Activated CD8-positive, alpha-beta T cell treated with anti-CD3 and anti-CD28 coated beads for 36 hours (primary cell): ENCODE data around the gene KCNK7. TPM values are rescaled to one million over a fixed set of nuclear protein-coding genes. Genes with fewer than 3 reads are reported as not detected.
A peak's percentile ranks its signal among the peaks of the same experiment; 100 is the strongest.

Source experiments
- ATAC-seq: fragments of 200-7000 bp; cut with Tn5 transposase; one replicate; pipeline ENCODE4 v1.10.0; 2021; ENCODE audit warnings: mild to moderate bottlenecking, moderate library complexity
- CTCF ChIA-PET: fragments of 350-600 bp; sonication (Branson Sonifier 250); formaldehyde crosslinking; loops from one replicate; lab custom pipeline; 2021; ENCODE audit warnings: antibody characterized with exemption; lab: Charles Lee
- POLR2A ChIA-PET: fragments of 350-600 bp; sonication (Branson Sonifier 250); formaldehyde crosslinking; loops from one replicate; lab custom pipeline; 2021; ENCODE audit warnings: antibody characterized with exemption; lab: Charles Lee
- DNase-seq: peaks from one replicate; pipeline ENCODE4 v3.0.0-alpha.2; 2020
- H3K27ac Mint-ChIP-seq: one replicate; pipeline ENCODE4 v1.8.0; 2021; ENCODE audit warnings: mild to moderate bottlenecking, mixed read lengths
- H3K27me3 Mint-ChIP-seq: one replicate; pipeline ENCODE4 v1.8.0; 2021; ENCODE audit warnings: mixed read lengths
- H3K36me3 Mint-ChIP-seq: one replicate; pipeline ENCODE4 v1.8.0; 2021; ENCODE audit warnings: low read depth, mixed read lengths
- H3K4me1 Mint-ChIP-seq: one replicate; pipeline ENCODE4 v1.8.0; 2021; ENCODE audit warnings: low read depth, mixed read lengths
- H3K4me3 Mint-ChIP-seq: one replicate; pipeline ENCODE4 v1.8.0; 2021; ENCODE audit warnings: mild to moderate bottlenecking, moderate library complexity, mixed read lengths
- H3K9me3 Mint-ChIP-seq: one replicate; pipeline ENCODE4 v1.8.0; 2021; ENCODE audit warnings: mixed read lengths
- intact Hi-C: fragments of 100-400 bp; cut with micrococcal nuclease; formaldehyde crosslinking; loops from one replicate; pipeline ENCODE4 v1.10.0; 2022
- microRNA-seq: library from miRNA; unstranded; fragments of <30 nt; microRNA quantifications from one replicate; pipeline ENCODE4 v1.2.0, GENCODE V29; 2022; ENCODE audit warnings: borderline microRNAs expressed, borderline replicate concordance
- total RNA-seq, 2 experiments: library from RNA; stranded (reverse); gene quantifications; one replicate each; pipeline ENCODE4 v1.2.3, GENCODE V29; 2021
- TF ChIP-seq, protein P1 (sequence below): fragments of 200-600 bp; IDR thresholded peaks from one replicate; pipeline ENCODE4 v1.8.0; 2022; ENCODE audit warnings: antibody characterized with exemption, mild to moderate bottlenecking

KCNK7 gene
- total RNA-seq, 2 experiments from 2014 or later = 0.77 TPM; not detected in 1

DNA sequence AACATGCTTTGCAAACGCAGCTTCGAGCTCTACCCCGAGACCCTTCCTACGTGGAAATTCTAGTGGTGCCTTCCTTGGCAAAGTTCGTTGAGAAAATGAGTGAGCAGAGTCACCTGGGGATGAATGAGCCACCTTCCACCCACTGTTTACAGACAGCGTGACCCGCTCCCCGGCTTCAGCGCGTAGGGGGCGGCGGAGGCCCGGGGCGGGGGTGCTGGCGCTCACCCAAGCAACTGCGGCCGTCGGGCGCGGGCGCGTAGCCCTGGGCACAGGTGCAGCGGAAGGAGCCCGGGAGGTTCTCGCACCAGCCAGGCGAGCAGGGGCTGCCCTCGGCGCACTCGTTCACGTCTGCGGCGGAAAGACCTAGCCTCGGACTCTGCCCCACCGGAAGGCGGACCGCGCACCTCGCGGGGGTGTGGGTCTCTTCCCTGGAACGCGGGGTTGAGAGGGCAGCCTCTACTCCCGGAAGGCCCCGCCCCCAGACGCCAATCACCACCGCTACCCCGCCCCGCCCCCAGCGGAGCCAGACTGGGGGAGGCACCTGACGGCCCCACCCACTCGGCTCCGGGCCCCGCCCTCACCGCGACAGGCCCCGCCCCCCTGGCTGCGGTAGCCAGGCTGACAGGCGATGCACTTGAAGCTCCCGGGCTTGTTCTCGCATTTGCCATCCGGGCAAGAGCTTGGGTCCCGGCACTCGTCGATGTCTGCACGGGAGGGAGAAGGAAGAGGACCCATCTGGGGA lies 49.2 kb downstream of the KCNK7 start:
- H3K27me3 Mint-ChIP-seq = no peaks in the 10 kb centered on the region
- peak overlapping the region; percentile 71 for H3K4me3 Mint-ChIP-seq
- POLR2A ChIA-PET = interaction anchor here (0.7 to 1.6 kb wide), 14 partner anchors 9 to 129 kb away, joined by 3 to 10 read pairs (median 3); partner anchors contain the start of genes MALAT1, PCNX3 and ZNRD2
- DNase-seq (peak; percentile 98), ATAC-seq (peak; percentile 90)
- TF ChIP-seq, protein P1, sequence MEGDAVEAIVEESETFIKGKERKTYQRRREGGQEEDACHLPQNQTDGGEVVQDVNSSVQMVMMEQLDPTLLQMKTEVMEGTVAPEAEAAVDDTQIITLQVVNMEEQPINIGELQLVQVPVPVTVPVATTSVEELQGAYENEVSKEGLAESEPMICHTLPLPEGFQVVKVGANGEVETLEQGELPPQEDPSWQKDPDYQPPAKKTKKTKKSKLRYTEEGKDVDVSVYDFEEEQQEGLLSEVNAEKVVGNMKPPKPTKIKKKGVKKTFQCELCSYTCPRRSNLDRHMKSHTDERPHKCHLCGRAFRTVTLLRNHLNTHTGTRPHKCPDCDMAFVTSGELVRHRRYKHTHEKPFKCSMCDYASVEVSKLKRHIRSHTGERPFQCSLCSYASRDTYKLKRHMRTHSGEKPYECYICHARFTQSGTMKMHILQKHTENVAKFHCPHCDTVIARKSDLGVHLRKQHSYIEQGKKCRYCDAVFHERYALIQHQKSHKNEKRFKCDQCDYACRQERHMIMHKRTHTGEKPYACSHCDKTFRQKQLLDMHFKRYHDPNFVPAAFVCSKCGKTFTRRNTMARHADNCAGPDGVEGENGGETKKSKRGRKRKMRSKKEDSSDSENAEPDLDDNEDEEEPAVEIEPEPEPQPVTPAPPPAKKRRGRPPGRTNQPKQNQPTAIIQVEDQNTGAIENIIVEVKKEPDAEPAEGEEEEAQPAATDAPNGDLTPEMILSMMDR = no peak
- peak overlapping the region; percentile 84 for H3K27ac Mint-ChIP-seq
- H3K4me1 Mint-ChIP-seq = peaks cover 52% of the 10 kb centered on the region
- peaks cover 22% of the 10 kb centered on the region for H3K36me3 Mint-ChIP-seq
- CTCF ChIA-PET = interaction anchor here (0.6 to 1.8 kb wide), 8 partner anchors 12 to 342 kb away, joined by 3 to 12 read pairs (median 4); partner anchors contain the start of genes FIBP, NEAT1 and ZNRD2
- no peaks in the 10 kb centered on the region for H3K9me3 Mint-ChIP-seq
- intact Hi-C loops = no loop called here

DNA sequence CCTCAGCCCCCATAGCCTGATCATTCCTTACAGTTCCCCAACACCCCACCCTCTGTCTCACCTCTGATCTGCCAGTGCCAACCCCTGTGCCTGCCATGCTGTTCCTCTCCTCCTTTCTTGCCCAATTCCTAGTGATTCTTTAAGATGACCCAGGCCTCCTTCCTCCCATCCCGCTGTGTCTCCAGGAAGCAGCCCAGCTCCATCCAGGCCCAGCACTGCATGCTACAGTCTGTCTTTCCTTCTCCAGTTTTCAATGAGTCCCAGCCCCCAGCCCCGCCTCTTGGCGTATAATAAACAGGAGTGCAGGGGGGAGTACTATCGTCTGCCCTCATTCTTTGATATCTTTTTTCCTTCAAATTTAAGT lies 49.8 kb downstream of the KCNK7 start:
- intact Hi-C loops = no loop called here
- DNase-seq = peak; percentile 40
- ChIA-PET CTCF (interaction anchor here (0.6 to 1.8 kb wide), 4 partner anchors 24 to 123 kb away, joined by 3 to 5 read pairs (median 3); partner anchors contain the start of genes NEAT1 and ZNRD2), POLR2A (interaction anchor here (0.9 to 1.6 kb wide), 4 partner anchors 9 to 128 kb away, joined by 3 to 10 read pairs (median 4); partner anchors contain the start of genes PCNX3 and ZNRD2)
- peaks cover 22% of the 10 kb centered on the region for H3K36me3 Mint-ChIP-seq
- ATAC-seq = no peak
- H3K9me3 Mint-ChIP-seq = no peaks in the 10 kb centered on the region
- H3K27me3 Mint-ChIP-seq = no peaks in the 10 kb centered on the region
- peaks cover 52% of the 10 kb centered on the region for H3K4me1 Mint-ChIP-seq
- peak overlapping the region; percentile 71 for H3K4me3 Mint-ChIP-seq
- TF ChIP-seq, protein P1 = no peak
- H3K27ac Mint-ChIP-seq = peak overlapping the region; percentile 84

Small RNAs within 50 kb of the gene (microRNA-seq; reads per million reads assigned to microRNA genes)
- gene MIR4690 = not detected

Other genes with a start within 250 kb of the KCNK7 start
- 1 to 10 TPM in 1 of 2 experiments, under 1 TPM in 1; 0.65 to 1.4 TPM for gene TIGD3, start 241.0 kb downstream of the KCNK7 start, total RNA-seq
- 10 to 100 TPM; 12.8 to 14.4 TPM for gene SLC25A45, start 213.2 kb downstream of the KCNK7 start, total RNA-seq
- gene FRMD8, start 209.2 kb downstream of the KCNK7 start, total RNA-seq = 10 to 100 TPM; 26.8 to 33.3 TPM
- 100 to 1,000 TPM; 313 to 358 TPM for gene NEAT1, start 173.0 kb downstream of the KCNK7 start, total RNA-seq
- 1,000 to 10,000 TPM; 3,856 to 3,869 TPM for gene MALAT1, start 96.8 kb downstream of the KCNK7 start, total RNA-seq
- gene SCYL1, start 70.7 kb downstream of the KCNK7 start, total RNA-seq = 10 to 100 TPM; 71.5 to 76.8 TPM
- 10 to 100 TPM; 55.4 to 56.0 TPM for gene LTBP3, start 37.4 kb downstream of the KCNK7 start, total RNA-seq
- gene ZNRD2, start 25.3 kb downstream of the KCNK7 start, total RNA-seq = 10 to 100 TPM; 54.3 to 54.7 TPM
- gene FAM89B, start 23.3 kb downstream of the KCNK7 start, total RNA-seq = 10 to 100 TPM; 12.7 to 16.0 TPM
- gene EHBP1L1, start 19.7 kb downstream of the KCNK7 start, total RNA-seq = 10 to 100 TPM; 94.0 to 99.4 TPM
- gene MAP3K11, start 18.4 kb upstream of the KCNK7 start, total RNA-seq = 10 to 100 TPM; 40.3 to 45.6 TPM
- 10 to 100 TPM; 34.3 to 34.4 TPM for gene PCNX3, start 20.0 kb upstream of the KCNK7 start, total RNA-seq
- 100 to 1,000 TPM; 172 to 180 TPM for gene SIPA1, start 42.3 kb upstream of the KCNK7 start, total RNA-seq
- gene RELA, start 67.1 kb upstream of the KCNK7 start, total RNA-seq = 10 to 100 TPM; 65.6 to 72.5 TPM
- gene KAT5, start 116.5 kb upstream of the KCNK7 start, total RNA-seq = 10 to 100 TPM; 67.7 to 71.8 TPM
- gene RNASEH2C, start 125.0 kb upstream of the KCNK7 start, total RNA-seq = 100 to 1,000 TPM; 101 to 109 TPM
- 10 to 100 TPM; 30.9 to 31.1 TPM for gene AP5B1, start 185.2 kb upstream of the KCNK7 start, total RNA-seq
- gene OVOL1, start 191.3 kb upstream of the KCNK7 start, total RNA-seq = 1 to 10 TPM in 1 of 2 experiments, under 1 TPM in 1; 0.90 to 1.2 TPM
- 1 to 10 TPM; 1.6 to 2.1 TPM for gene SNX32, start 238.2 kb upstream of the KCNK7 start, total RNA-seq